DMS 273 (cell line): ENCODE data around the gene DOCK4.
A peak's percentile ranks its signal among the peaks of the same experiment; 100 is the strongest.

Experiments used
- DNase-seq: peaks from one replicate; lab custom pipeline; 2025; ENCODE audit not compliant: unreplicated experiment; lab: John Stamatoyannopoulos, UW

DOCK4 gene

DNA sequence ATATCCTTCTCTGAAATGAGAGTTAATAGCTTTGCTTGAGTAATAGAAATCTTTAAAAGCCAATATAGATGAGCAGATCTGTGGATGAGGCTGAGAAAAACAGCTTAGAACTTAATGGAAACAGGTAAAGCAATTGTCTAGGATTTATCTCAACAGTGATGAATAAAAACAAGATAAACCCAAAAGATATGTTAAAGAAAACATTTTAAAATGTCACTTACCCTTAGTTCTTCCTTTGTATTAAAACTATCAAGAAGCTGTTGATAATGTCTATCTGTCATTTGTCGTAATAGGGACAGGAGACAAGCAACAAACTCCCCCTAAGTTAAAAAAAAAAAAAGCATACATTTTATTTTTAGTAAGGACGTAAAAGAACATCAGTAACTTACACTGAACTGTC is 371.8 kb downstream of the DOCK4 start:
- no peak for DNase-seq

- no peak for DNase-seq
Measured at GRCh38 chr7:111833466-111833865, 372.7 kb downstream of the DOCK4 start.

- DNase-seq, result no peak
Measured at GRCh38 chr7:111832174-111832573, 374.0 kb downstream of the DOCK4 start.

DNA sequence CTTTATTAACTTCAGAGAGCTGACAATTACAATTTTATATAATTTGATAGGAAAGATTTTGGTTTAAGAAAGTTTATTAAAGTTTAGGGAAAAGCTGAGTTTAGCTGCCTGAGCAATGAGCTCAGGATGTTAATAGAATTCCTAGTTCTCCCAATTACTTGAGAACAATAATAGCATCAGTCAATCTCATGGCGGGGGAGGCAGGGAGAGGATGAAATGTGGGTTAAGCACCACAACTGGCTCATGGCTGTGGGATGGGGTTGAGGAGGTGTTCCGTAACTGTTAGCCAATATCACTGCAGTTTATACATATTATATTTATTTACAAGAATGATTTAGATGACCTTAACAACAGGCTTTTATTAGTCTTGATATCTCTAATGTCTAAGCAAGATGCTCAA is 377.0 kb downstream of the DOCK4 start:
- DNase-seq, result no peak

DNA sequence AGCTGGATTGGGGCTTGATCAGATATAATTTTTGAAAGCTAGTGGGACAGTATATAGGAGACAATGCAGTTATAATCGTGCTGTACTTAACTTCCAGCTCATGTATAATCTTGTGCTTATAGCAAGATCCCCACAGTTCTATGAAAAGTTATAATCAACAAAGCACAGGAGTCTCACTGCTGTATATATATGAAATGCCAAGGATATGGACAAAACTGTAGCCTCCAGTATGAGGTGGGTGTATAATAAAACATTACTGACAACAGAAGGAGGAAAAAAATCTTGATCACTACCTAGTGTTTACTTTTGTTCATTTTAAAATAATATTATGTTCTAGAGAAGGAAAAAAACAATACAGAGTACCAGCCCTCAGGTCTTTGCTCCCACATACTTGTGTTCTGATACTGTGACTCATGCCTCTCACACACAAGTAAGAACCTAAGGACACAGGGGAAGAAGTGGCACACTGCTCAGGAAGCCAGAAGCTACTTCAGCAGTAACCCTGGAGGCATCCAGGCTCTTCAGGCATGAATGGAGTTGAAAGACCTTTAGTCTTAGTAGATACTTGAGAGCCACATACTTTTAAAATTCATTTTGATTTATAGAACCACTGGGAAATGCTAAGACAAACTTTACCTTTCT is 378.2 kb downstream of the DOCK4 start:
- DNase-seq, result no peak

DNA sequence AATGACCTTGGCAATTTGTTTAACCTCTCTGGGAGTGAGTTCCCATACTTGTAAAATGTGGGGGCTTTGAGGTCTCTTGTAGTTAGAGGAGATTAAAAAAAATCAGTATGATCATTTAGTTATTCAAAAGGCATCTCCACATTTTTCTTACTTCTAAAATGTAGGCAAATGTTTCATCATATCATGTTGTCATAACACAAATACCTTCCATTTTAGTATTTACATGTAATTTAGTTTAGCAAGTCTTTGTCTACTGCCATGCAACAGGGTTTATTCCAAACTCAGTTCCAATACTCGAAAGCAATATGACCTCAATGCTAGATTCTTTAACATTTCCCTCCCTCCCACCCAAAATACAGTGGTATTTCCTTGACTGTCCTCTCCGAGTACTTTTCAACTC is 381.2 kb downstream of the DOCK4 start:
- no peak for DNase-seq

GRCh38 chr7:111823826-111824225 is 382.4 kb downstream of the DOCK4 start:
- DNase-seq, result no peak

DNA sequence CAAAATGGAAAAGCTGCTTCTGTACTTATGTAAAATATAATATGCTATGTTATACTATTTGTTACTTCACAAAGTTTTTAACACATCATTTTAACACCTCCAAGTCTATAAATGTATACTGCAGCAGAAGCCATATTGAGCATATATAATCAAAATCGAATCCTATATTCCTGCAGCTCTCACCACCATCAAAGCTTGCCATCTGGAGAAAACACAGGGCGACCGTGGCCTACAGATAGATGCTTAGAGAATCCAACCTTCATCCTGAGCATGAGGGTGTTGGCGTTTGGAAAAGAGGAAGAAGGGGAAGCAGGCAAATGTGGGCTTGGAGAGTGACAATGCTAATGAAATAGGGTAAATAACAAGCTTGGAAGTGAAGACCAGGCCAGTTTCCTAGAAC is 385.2 kb downstream of the DOCK4 start:
- DNase-seq, result no peak

DNA sequence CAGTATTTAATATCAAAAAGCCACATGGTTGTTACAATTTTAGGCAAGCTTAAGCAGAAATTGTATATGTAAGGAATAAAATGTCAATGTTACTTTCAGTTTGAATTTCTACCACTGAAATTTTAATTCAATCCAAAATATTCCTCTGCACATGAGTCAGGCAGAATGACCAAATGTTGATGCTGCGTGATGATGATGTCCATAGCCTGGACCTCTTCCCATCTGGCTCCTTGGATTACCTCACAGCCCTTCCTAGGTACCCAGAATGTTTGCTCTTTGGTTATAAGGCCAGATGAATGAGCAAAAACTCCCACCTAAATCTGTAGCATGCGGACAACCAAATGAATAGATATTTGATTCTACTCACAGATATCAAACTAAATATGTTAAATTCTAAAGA is 385.6 kb downstream of the DOCK4 start:
- no peak for DNase-seq

DNA sequence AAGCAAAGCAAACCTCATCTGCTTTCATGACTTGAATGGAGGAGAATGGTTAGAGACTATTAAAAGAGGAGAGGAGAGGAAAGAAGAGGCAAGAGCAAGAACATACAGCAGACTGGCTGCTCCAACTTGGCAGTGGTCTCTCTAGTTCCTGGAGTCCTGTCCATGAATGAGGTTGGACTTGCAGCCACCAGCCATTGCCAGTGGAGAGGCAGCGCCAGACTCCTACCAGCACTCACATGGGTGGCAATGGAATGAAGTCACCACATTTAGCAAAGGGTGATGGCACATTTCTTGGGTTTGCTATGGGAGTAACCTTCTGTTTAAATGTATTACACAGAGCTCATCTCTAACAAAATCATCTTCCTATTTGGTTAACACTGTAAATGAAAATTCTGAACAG is 386.1 kb downstream of the DOCK4 start:
- no peak for DNase-seq

DNA sequence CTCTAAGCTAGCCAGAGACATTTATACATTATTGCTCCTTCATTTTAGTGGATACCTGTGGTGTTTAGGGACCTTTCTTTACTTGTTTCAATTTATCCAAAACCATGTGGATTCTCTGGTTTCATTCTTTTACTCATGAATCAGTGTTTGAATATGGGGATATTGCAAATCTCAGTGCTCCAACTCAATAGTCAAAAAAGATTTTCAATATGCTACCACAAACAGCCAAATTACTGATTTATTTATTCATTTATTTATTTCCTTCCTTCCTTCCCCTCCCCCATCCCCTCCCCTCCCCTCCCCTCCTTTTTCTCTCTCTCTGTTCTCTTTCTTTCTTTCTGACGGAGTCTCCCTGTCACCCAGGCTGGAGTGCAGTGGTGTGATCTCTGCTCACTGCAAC is 390.8 kb downstream of the DOCK4 start:
- DNase-seq, result no peak

DNA sequence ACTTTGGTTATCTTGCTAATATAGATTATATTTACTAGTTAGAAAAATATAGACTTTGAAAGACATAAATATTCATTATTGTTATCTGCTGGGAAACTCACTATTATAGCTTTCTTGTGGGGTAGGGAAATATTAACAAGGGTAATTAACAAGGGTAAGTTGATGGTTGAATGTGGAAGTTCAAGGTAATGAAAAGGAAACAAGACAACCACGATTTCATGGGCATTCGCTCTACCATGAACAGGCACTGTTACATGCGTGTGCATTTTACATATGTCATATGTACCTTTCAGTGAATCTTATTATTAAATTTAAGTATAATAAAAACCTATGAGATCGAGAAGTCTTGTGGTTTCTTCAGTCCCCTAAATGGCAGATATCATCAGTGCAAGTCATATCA is 392.9 kb downstream of the DOCK4 start:
- no peak for DNase-seq

DNA sequence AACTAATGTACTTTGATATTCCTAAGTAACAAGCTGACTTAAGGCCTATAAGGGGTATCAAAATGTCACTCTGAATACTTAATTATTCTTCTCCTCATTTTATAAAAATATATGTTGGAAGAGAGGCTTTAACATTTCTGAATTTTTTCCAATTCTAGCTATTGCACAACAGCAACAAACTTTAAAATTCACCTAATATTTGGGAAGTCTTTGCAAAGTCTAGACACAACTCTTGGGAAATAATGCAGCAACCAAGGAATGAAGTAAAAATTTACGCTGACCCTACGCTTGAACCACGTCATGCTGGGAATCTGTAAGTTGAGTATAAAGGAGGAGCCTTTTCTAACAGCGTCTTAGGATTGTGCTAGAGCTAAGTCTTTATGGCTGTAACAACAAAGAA is 400.0 kb downstream of the DOCK4 start:
- DNase-seq, result no peak

- no peak for DNase-seq
Measured at GRCh38 chr7:111803015-111803758, 403.0 kb downstream of the DOCK4 start.

DNA sequence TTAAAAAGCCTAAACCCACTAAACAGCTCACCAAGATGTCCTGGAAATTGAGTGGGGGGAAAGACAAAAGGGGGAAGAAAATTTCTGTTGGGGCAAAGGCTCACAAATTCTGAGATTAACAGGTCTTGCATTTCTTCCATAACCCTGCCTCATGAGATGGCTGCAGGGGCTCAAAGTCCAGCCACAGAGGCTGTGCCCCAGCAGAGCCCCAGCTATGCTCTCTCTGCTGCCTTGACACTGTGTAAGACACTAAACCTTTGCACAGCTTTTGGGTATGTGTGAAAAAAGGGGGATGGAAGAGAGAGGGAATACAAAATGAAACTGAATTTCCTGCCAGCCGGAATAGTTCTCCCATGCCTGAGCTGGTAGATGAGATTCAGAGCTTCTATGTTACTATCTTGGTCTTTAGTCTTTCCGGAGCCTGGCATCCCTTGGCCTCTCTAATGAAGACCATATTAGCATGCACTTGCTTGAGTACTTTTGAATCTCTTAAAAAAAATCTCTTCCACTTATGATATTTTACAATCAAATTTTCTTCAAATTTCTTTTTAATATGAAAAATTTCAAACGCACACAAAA is 403.9 kb downstream of the DOCK4 start:
- DNase-seq, result no peak

DNA sequence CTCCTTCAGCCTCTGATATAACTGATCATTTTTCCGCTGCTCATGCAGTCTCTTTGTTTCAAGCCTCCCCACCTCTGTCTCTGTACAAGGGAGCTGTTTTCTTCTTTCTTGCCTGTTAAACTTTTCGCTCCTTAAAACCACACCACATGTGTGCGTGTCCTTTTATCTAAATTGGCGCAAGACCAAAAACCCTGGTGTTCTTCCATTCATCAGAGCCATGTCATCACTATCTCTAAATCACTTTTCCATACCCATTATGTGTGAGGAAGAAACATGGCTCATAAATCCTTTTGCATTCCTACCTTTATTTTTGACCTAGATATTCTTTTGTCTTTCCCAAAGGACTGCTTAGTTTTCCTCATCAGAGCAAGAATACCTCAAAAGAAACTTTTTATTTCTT is 404.9 kb downstream of the DOCK4 start:
- no peak for DNase-seq

GRCh38 chr7:111796671-111797070 is 409.5 kb downstream of the DOCK4 start:
- DNase-seq, result peak; percentile 41

- DNase-seq, result no peak
Measured at GRCh38 chr7:111789870-111790269, 416.3 kb downstream of the DOCK4 start.

- DNase-seq, result no peak
Measured at GRCh38 chr7:111789048-111789320, 417.2 kb downstream of the DOCK4 start.

DNA sequence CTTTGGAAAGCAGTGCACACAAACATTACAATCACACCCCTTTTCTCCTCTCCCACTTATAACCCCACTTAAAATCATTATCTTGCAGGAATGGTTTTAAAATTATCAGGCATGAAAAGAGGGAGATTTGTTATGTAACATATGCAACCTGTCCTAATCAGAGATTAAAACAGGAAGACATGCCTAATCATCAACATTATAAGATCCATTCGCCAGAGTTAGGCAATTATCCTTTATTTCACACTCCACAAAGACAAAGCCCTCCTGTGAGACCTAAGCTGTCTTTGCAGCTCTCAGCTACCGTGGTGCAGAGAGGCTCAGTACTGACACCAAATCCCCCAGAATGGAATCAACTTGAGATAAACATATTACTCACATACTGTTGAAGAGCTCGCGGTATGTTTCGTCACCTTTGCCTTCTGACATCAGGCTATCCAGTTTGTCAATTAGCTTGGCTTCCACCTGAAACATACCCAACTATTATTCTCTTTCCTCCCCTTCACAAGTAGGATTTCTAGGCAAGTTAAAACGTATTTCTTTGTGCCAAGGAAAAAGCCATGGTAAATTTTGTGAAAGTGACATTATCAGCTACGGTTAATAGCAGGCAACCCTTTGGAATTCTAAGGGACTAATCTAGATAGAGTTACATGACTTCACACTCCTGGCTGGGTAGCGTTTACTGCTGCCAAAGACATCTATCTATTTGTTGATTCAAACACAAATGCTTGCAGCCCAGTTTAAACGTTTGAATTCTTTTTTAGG is 417.7 kb downstream of the DOCK4 start:
- DNase-seq, result no peak

DNA sequence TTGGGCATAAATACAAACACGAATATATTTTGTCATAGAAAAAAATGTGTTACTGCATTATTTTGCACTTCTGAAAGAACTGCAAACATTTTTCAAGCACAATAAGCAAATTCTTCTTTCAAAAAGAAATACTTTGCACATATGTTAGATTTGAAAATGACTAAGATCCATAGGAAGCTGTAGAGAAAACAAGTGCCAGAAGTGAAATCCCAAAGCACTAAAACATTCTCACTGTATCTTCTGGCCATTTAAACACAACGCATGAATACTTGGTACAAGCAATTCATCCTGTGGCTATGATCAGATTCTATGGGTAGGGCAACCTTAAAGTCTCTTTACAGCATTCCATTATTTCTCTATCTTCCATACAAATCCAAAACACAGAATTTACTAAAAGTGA is 418.5 kb downstream of the DOCK4 start:
- no peak for DNase-seq

GRCh38 chr7:111787099-111787498 is 419.1 kb downstream of the DOCK4 start:
- no peak for DNase-seq
